ENCODE measurements around the gene ZNF330. TPM values are rescaled to one million over a fixed set of nuclear protein-coding genes. Genes with fewer than 3 reads are reported as not detected.

ZNF330 gene
- polyA plus RNA-seq, 3 donors, result 21.6 to 38.9 (median 27.7) TPM

DNA sequence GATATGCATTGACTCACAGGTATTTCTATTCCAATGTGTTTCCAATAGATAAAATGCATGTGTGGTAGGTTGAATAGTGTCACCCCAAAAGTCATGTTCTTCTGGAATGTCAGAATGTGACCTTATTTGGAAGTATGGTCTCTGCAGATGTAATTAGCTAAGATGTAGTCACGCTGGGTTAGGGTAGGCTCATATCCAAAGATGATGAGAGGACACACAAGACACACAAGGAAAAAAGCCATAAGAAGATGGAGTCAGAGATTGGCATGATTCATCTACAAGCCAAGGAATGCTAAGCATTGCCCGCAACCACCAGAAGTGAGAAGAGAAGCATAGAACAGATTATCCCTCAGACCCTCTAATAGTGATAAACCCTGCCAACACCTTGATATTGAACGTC lies 17.5 kb downstream of the ZNF330 start:
- Histone ChIP-seq H3K27ac (ENCODE audit: low read depth in 1 of 2, low read length in 2 of 2) (no peak overlapping the region), H3K4me3 (replicated peaks in 1 of 3; ENCODE audit: low read depth in 2 of 3, low read length in 3 of 3) (no peak overlapping the region), H3K9ac (ENCODE audit: insufficient read depth, low read length, poor library complexity, severe bottlenecking) (no peak overlapping the region), H3K4me1 (ENCODE audit: control insufficient read depth in 1 of 2, insufficient read depth in 2 of 2, low read length in 2 of 2) (no peaks in the 10 kb centered on the region), H3K36me3 (replicated peaks in 1 of 2; ENCODE audit: control insufficient read depth in 1 of 2, insufficient read depth in 2 of 2, low read length in 2 of 2) (peaks cover 24 to 25% of the 10 kb centered on the region in 2 donors), H2AFZ (ENCODE audit: insufficient read depth, low read depth, low read length, poor library complexity, severe bottlenecking) (no peak overlapping the region), H3K79me2 (ENCODE audit: insufficient read depth, low read length) (no peaks in the 10 kb centered on the region), H4K20me1 (ENCODE audit: insufficient read depth, low read length) (no peaks in the 10 kb centered on the region), H3K27me3 (ENCODE audit: control insufficient read depth in 2 of 2, insufficient read depth in 2 of 2, low read length in 2 of 2) (no peaks in the 10 kb centered on the region), H3K9me3 (replicated peaks in 1 of 2; ENCODE audit: control insufficient read depth in 1 of 2, insufficient read depth in 1 of 2, low read length in 2 of 2) (no peaks in the 10 kb centered on the region), H3K4me2 (replicated peaks; ENCODE audit: extremely low read depth, low read length, poor library complexity, severe bottlenecking) (no peak overlapping the region)
- Mint-ChIP-seq H3K4me1 (no peaks in the 10 kb centered on the region), H3K27ac (no peak overlapping the region), H3K36me3 (peaks cover 25 to 26% of the 10 kb centered on the region in 2 donors), H3K27me3 (ENCODE audit: low read depth in 3 of 3) (peaks cover 0 to 3% (median 0%) of the 10 kb centered on the region in 3 donors), H3K4me3 (no peak overlapping the region), H3K9me3 (no peaks in the 10 kb centered on the region)
- intact Hi-C loops (cut with micrococcal nuclease), result no loop called here
- DNase-seq, result no peak
- WGBS (ENCODE audit: insufficient coverage), result 100% methylated on average over 1 of the region's 3 CpGs
- TF ChIP-seq, protein P1, sequence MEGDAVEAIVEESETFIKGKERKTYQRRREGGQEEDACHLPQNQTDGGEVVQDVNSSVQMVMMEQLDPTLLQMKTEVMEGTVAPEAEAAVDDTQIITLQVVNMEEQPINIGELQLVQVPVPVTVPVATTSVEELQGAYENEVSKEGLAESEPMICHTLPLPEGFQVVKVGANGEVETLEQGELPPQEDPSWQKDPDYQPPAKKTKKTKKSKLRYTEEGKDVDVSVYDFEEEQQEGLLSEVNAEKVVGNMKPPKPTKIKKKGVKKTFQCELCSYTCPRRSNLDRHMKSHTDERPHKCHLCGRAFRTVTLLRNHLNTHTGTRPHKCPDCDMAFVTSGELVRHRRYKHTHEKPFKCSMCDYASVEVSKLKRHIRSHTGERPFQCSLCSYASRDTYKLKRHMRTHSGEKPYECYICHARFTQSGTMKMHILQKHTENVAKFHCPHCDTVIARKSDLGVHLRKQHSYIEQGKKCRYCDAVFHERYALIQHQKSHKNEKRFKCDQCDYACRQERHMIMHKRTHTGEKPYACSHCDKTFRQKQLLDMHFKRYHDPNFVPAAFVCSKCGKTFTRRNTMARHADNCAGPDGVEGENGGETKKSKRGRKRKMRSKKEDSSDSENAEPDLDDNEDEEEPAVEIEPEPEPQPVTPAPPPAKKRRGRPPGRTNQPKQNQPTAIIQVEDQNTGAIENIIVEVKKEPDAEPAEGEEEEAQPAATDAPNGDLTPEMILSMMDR (IDR thresholded peaks at IDR 0.05), result no peak

DNA sequence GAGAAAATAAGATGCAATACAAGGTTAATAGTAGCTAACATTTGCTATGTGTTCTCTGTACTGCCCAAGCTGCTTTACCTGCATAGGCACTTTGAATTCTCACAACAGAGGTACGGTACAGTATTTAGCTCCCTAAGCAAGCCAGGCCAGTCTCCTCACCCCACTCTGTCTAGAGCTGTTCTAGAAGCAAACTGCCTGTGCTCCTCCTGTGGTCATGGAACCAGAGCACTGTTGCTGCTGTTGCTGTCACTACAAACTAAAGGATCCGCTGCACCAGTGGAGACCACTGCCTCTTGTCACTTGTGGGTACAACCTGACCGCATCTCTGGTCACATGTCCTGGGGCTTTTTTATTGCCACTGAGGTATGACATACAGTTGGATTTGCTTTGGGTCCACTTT lies 19.6 kb downstream of the ZNF330 start:
- Histone ChIP-seq H4K20me1 (ENCODE audit: insufficient read depth, low read length) (no peaks in the 10 kb centered on the region), H3K4me1 (ENCODE audit: control insufficient read depth in 1 of 2, insufficient read depth in 2 of 2, low read length in 2 of 2) (no peaks in the 10 kb centered on the region), H3K27me3 (ENCODE audit: control insufficient read depth in 2 of 2, insufficient read depth in 2 of 2, low read length in 2 of 2) (no peaks in the 10 kb centered on the region), H2AFZ (ENCODE audit: insufficient read depth, low read depth, low read length, poor library complexity, severe bottlenecking) (no peak overlapping the region), H3K27ac (ENCODE audit: low read depth in 1 of 2, low read length in 2 of 2) (no peak overlapping the region), H3K36me3 (replicated peaks in 1 of 2; ENCODE audit: control insufficient read depth in 1 of 2, insufficient read depth in 2 of 2, low read length in 2 of 2) (peaks cover 3 to 4% of the 10 kb centered on the region in 2 donors), H3K9ac (ENCODE audit: insufficient read depth, low read length, poor library complexity, severe bottlenecking) (no peak overlapping the region), H3K9me3 (replicated peaks in 1 of 2; ENCODE audit: control insufficient read depth in 1 of 2, insufficient read depth in 1 of 2, low read length in 2 of 2) (no peaks in the 10 kb centered on the region), H3K4me2 (replicated peaks; ENCODE audit: extremely low read depth, low read length, poor library complexity, severe bottlenecking) (no peak overlapping the region), H3K79me2 (ENCODE audit: insufficient read depth, low read length) (no peaks in the 10 kb centered on the region), H3K4me3 (replicated peaks in 1 of 3; ENCODE audit: low read depth in 2 of 3, low read length in 3 of 3) (no peak overlapping the region)
- no peak for DNase-seq
- H3K27me3 Mint-ChIP-seq (ENCODE audit: low read depth in 3 of 3), result peaks cover 0 to 3% (median 0%) of the 10 kb centered on the region in 3 donors
- H3K27ac Mint-ChIP-seq, result no peak overlapping the region
- H3K36me3 Mint-ChIP-seq, result peaks cover 7% of the 10 kb centered on the region in 2 donors
- H3K4me1 Mint-ChIP-seq, result no peaks in the 10 kb centered on the region
- H3K4me3 Mint-ChIP-seq, result no peak overlapping the region
- intact Hi-C loops (cut with micrococcal nuclease), result no loop called here
- peaks cover 0 to 4% (median 0%) of the 10 kb centered on the region in 7 donors for H3K9me3 Mint-ChIP-seq
- TF ChIP-seq, protein P1 (IDR thresholded peaks at IDR 0.05), result no peak
- WGBS (ENCODE audit: insufficient coverage), result 97% methylated on average over 3 of the region's 3 CpGs
